ENCODE measurements around the gene KDM6A. TPM values are rescaled to one million over a fixed set of nuclear protein-coding genes. Genes with fewer than 3 reads are reported as not detected.

The KDM6A gene
- total RNA-seq, 1 experiment from 2014 or later: 45.0 TPM

DNA sequence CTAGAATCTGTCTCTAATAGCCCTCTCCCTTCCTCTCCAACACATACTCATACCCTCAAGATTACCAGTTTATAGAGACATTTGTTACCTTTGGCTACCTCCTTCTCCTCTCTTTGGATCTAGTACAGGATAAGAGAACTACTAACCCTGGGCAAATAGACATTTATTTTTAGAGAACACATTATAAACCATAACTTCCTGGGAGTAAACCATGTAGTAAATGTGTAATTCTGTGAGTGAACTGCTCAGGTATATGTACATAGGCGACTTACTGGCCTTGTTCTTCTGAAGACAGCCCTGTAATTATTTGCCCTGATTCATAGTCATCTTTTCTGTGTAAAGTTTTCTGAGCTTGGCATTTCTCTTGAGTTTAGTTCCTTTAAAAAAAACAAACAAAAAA is 94.2 kb downstream of the KDM6A start:
- Mint-ChIP-seq H3K27me3 (ENCODE audit: low read depth) (no peaks in the 10 kb centered on the region), H3K27ac (no peak overlapping the region), H3K36me3 (peaks cover 47% of the 10 kb centered on the region), H3K4me3 (no peak overlapping the region), H3K4me1 (peaks cover 28% of the 10 kb centered on the region), H3K9me3 (peaks cover 3% of the 10 kb centered on the region; the same call in 1 of the 2 replicates)
- CTCF ChIA-PET: interaction anchor here (0.6 to 0.7 kb wide), 2 partner anchors 101 to 714 kb away, joined by 3 read pairs; no protein-coding TSS in a partner anchor
- no peak for DNase-seq (ENCODE audit: low spot score)
- TF ChIP-seq ETV6 (CRISPR knock-in tag; IDR thresholded peaks at IDR 0.05): no peak
- TF ChIP-seq ZNF138 (CRISPR knock-in tag; conservative IDR thresholded peaks at IDR 0.05): no peak
- TF ChIP-seq, protein P1, sequence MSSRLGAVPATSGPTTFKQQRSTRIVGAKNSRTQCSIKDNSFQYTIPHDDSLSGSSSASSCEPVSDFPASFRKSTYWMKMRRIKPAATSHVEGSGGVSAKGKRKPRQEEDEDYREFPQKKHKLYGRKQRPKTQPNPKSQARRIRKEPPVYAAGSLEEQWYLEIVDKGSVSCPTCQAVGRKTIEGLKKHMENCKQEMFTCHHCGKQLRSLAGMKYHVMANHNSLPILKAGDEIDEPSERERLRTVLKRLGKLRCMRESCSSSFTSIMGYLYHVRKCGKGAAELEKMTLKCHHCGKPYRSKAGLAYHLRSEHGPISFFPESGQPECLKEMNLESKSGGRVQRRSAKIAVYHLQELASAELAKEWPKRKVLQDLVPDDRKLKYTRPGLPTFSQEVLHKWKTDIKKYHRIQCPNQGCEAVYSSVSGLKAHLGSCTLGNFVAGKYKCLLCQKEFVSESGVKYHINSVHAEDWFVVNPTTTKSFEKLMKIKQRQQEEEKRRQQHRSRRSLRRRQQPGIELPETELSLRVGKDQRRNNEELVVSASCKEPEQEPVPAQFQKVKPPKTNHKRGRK (CRISPR knock-in tag; IDR thresholded peaks at IDR 0.05; ENCODE audit: borderline replicate concordance): no peak
- TF ChIP-seq CBFB (CRISPR knock-in tag; IDR thresholded peaks at IDR 0.05; ENCODE audit: low read depth): no peak
- TF ChIP-seq, protein P2, sequence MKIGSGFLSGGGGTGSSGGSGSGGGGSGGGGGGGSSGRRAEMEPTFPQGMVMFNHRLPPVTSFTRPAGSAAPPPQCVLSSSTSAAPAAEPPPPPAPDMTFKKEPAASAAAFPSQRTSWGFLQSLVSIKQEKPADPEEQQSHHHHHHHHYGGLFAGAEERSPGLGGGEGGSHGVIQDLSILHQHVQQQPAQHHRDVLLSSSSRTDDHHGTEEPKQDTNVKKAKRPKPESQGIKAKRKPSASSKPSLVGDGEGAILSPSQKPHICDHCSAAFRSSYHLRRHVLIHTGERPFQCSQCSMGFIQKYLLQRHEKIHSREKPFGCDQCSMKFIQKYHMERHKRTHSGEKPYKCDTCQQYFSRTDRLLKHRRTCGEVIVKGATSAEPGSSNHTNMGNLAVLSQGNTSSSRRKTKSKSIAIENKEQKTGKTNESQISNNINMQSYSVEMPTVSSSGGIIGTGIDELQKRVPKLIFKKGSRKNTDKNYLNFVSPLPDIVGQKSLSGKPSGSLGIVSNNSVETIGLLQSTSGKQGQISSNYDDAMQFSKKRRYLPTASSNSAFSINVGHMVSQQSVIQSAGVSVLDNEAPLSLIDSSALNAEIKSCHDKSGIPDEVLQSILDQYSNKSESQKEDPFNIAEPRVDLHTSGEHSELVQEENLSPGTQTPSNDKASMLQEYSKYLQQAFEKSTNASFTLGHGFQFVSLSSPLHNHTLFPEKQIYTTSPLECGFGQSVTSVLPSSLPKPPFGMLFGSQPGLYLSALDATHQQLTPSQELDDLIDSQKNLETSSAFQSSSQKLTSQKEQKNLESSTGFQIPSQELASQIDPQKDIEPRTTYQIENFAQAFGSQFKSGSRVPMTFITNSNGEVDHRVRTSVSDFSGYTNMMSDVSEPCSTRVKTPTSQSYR (CRISPR knock-in tag; IDR thresholded peaks at IDR 0.05): no peak
- TF ChIP-seq, protein P3, sequence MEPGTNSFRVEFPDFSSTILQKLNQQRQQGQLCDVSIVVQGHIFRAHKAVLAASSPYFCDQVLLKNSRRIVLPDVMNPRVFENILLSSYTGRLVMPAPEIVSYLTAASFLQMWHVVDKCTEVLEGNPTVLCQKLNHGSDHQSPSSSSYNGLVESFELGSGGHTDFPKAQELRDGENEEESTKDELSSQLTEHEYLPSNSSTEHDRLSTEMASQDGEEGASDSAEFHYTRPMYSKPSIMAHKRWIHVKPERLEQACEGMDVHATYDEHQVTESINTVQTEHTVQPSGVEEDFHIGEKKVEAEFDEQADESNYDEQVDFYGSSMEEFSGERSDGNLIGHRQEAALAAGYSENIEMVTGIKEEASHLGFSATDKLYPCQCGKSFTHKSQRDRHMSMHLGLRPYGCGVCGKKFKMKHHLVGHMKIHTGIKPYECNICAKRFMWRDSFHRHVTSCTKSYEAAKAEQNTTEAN (CRISPR knock-in tag; IDR thresholded peaks at IDR 0.05): no peak
- TF ChIP-seq, protein P4, sequence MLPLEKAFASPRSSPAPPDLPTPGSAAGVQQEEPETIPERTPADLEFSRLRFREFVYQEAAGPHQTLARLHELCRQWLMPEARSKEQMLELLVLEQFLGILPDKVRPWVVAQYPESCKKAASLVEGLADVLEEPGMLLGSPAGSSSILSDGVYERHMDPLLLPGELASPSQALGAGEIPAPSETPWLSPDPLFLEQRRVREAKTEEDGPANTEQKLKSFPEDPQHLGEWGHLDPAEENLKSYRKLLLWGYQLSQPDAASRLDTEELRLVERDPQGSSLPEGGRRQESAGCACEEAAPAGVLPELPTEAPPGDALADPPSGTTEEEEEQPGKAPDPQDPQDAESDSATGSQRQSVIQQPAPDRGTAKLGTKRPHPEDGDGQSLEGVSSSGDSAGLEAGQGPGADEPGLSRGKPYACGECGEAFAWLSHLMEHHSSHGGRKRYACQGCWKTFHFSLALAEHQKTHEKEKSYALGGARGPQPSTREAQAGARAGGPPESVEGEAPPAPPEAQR (CRISPR knock-in tag; IDR thresholded peaks at IDR 0.05): no peak
- no peak for TF ChIP-seq OVOL2 (CRISPR knock-in tag; IDR thresholded peaks at IDR 0.05; ENCODE audit: borderline replicate concordance)
- TF ChIP-seq, protein P5, sequence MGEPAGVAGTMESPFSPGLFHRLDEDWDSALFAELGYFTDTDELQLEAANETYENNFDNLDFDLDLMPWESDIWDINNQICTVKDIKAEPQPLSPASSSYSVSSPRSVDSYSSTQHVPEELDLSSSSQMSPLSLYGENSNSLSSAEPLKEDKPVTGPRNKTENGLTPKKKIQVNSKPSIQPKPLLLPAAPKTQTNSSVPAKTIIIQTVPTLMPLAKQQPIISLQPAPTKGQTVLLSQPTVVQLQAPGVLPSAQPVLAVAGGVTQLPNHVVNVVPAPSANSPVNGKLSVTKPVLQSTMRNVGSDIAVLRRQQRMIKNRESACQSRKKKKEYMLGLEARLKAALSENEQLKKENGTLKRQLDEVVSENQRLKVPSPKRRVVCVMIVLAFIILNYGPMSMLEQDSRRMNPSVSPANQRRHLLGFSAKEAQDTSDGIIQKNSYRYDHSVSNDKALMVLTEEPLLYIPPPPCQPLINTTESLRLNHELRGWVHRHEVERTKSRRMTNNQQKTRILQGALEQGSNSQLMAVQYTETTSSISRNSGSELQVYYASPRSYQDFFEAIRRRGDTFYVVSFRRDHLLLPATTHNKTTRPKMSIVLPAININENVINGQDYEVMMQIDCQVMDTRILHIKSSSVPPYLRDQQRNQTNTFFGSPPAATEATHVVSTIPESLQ (CRISPR knock-in tag; IDR thresholded peaks at IDR 0.05): no peak
- no peak for TF ChIP-seq CREM (CRISPR knock-in tag; IDR thresholded peaks at IDR 0.05)
- TF ChIP-seq, protein P6, sequence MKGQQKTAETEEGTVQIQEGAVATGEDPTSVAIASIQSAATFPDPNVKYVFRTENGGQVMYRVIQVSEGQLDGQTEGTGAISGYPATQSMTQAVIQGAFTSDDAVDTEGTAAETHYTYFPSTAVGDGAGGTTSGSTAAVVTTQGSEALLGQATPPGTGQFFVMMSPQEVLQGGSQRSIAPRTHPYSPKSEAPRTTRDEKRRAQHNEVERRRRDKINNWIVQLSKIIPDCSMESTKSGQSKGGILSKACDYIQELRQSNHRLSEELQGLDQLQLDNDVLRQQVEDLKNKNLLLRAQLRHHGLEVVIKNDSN (CRISPR knock-in tag; IDR thresholded peaks at IDR 0.05): no peak
- TF ChIP-seq NFE2L1 (CRISPR knock-in tag; IDR thresholded peaks at IDR 0.05): no peak
- TF ChIP-seq ATF1 (CRISPR knock-in tag; IDR thresholded peaks at IDR 0.05): no peak
- no peak for TF ChIP-seq ZBTB21 (CRISPR knock-in tag; IDR thresholded peaks at IDR 0.05; ENCODE audit: borderline replicate concordance)
- TF ChIP-seq NR3C1 (CRISPR knock-in tag; conservative IDR thresholded peaks at IDR 0.05; ENCODE audit: low read depth): no peak
- TF ChIP-seq, protein P7, sequence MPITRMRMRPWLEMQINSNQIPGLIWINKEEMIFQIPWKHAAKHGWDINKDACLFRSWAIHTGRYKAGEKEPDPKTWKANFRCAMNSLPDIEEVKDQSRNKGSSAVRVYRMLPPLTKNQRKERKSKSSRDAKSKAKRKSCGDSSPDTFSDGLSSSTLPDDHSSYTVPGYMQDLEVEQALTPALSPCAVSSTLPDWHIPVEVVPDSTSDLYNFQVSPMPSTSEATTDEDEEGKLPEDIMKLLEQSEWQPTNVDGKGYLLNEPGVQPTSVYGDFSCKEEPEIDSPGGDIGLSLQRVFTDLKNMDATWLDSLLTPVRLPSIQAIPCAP (CRISPR knock-in tag; IDR thresholded peaks at IDR 0.05): no peak
- TF ChIP-seq NFYB (CRISPR knock-in tag; conservative IDR thresholded peaks at IDR 0.05; ENCODE audit: low read depth): no peak
- TF ChIP-seq MXD4 (CRISPR knock-in tag; IDR thresholded peaks at IDR 0.05; ENCODE audit: borderline replicate concordance): no peak
- no peak for TF ChIP-seq TEAD4 (CRISPR knock-in tag; IDR thresholded peaks at IDR 0.05)
- ATAC-seq: no peak
- POLR2A ChIA-PET: no interaction called here

Measured in WTC11 (cell line).